ENCODE data around the gene FAM161A. TPM values are rescaled to one million over a fixed set of nuclear protein-coding genes. Genes with fewer than 3 reads are reported as not detected.

Gene FAM161A
- total and polyA plus RNA-seq, 12 donors, result 0.67 to 2.5 (median 1.5) TPM

DNA sequence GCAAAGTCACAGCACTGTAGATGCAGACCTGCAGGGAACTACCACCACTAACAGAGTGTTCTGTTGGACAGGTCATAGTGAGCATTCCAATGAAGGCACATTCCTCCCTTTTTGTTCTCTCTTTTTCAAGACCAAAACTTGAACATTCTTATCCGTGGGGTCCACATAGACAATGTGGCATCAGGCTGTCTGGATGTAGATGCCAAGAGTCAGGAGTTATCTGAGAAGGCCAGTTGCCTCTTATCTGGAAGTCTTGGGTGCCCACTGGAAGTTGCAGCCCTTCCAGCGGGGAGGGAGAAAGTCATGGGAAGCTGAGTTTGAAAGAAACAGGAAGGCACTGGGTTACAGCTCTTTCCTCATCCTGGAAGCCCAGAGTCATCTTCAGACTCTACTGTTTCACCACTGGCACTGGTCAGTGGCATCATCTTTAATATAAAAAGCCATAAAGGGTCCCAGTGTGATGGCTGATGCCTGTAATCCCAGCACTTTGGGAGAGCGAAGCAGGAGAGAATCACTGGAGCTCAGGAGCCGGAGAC is 61.4 kb downstream of the FAM161A start:
- 78 to 80% methylated on average over 4 of the region's 4 CpGs for WGBS, 2 donors
- H3K27ac ChIP-seq, result no peak overlapping the region
- H3K27me3 ChIP-seq, result peaks cover 0 to 9% (median 0%) of the 10 kb centered on the region in 7 donors
- DNase-seq, result no peak
- ATAC-seq, result no peak
- H3K9me3 ChIP-seq, result no peaks in the 10 kb centered on the region
- TF ChIP-seq, protein P1, sequence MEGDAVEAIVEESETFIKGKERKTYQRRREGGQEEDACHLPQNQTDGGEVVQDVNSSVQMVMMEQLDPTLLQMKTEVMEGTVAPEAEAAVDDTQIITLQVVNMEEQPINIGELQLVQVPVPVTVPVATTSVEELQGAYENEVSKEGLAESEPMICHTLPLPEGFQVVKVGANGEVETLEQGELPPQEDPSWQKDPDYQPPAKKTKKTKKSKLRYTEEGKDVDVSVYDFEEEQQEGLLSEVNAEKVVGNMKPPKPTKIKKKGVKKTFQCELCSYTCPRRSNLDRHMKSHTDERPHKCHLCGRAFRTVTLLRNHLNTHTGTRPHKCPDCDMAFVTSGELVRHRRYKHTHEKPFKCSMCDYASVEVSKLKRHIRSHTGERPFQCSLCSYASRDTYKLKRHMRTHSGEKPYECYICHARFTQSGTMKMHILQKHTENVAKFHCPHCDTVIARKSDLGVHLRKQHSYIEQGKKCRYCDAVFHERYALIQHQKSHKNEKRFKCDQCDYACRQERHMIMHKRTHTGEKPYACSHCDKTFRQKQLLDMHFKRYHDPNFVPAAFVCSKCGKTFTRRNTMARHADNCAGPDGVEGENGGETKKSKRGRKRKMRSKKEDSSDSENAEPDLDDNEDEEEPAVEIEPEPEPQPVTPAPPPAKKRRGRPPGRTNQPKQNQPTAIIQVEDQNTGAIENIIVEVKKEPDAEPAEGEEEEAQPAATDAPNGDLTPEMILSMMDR (IDR thresholded peaks at IDR 0.05), result no peak
- H3K4me1 ChIP-seq, result peaks cover 0 to 5% (median 0%) of the 10 kb centered on the region in 9 donors
- H3K36me3 ChIP-seq, result no peaks in the 10 kb centered on the region
- intact Hi-C loops (cut with DNase I), result no loop called here
- no peak overlapping the region for H3K4me3 ChIP-seq

DNA sequence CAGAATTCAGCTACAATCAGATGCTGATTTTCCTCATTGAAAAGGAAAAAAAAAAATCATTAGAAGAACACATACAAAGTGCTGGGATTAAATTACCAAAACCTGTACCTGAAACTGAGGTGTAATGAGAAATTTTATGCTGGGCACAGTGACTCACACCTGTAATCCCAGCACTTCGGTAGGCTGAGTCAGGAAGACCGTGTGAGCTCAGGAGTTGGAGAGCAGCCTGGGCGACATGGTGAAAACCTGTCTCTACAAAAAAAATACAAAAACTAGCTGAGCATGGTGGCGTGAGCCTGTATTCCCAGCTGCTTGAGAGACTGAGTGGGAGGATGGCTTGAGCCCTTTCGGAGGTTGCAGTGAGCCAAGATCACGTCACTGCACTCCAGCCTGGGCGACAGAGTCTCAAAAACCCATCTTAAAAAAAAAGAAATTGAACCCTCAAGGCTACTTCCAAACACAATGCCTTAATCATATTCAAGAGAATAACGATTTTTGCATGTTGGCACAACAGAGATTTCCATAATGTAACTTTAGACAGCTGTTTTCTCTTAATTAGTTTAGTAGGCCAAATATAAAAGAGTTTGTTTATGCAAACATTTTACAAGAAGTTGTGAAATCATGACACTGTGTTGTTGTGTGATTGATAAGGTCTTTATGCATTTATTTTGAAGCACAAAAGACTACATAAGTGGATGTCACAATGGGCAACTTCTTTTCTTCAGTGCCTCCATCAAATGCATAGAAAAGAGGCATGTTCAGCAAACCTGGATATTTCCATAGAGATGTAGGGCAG is 63.9 kb downstream of the FAM161A start:
- DNase-seq (no peak), ATAC-seq (no peak)
- TF ChIP-seq, protein P1 (IDR thresholded peaks at IDR 0.05), result no peak
- H3K36me3 ChIP-seq, result no peaks in the 10 kb centered on the region
- no peak overlapping the region for H3K4me3 ChIP-seq
- H3K27ac ChIP-seq, result no peak overlapping the region
- H3K9me3 ChIP-seq, result peaks cover 0 to 6% (median 0%) of the 10 kb centered on the region in 11 donors
- WGBS, 2 donors, result 70 to 75% methylated on average over 8 of the region's 8 CpGs
- peaks cover 0 to 5% (median 0%) of the 10 kb centered on the region in 9 donors for H3K4me1 ChIP-seq
- H3K27me3 ChIP-seq, result peaks cover 0 to 10% (median 0%) of the 10 kb centered on the region in 7 donors
- intact Hi-C loops (cut with DNase I), result no loop called here

DNA sequence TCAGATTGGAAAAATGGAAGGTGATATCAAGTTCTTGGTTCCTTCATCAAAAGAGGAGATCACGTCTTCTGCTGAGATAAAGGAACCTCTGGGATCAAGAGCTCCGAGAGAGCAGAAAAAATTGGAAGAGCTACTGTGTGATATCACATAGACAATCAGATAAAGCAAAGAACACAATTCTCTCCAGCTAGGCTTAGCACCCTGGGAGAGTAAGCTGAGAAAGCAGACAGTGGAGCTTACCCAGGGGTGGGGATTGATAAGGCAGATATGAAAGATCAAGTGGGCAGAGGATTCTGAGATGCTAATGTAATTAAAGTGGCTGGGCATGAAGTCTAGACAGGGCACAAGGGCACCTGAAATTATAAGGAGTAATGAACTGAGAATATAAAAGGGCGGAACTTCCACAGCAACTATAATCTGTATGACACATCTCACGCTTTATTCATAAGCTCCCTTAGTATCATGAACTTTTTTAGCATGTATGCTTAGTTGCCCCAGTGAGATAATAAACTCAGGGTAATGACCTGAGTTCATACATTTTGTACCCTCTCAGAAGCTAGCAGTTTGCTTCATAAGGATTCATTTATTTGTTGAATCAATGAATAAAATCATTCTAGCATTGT is 65.8 kb downstream of the FAM161A start:
- no peaks in the 10 kb centered on the region for H3K36me3 ChIP-seq
- no peak overlapping the region for H3K27ac ChIP-seq
- intact Hi-C loops (cut with DNase I), result no loop called here
- peaks cover 0 to 13% (median 0%) of the 10 kb centered on the region in 7 donors for H3K27me3 ChIP-seq
- H3K4me3 ChIP-seq, result no peak overlapping the region
- peaks cover 0 to under 1% (median 0%) of the 10 kb centered on the region in 9 donors for H3K4me1 ChIP-seq
- H3K9me3 ChIP-seq, result peaks cover 0 to 6% (median 0%) of the 10 kb centered on the region in 11 donors
- TF ChIP-seq, protein P1 (IDR thresholded peaks at IDR 0.05), result no peak
- 73 to 81% methylated on average over 4 of the region's 4 CpGs for WGBS, 2 donors
- ATAC-seq (no peak), DNase-seq (no peak)

DNA sequence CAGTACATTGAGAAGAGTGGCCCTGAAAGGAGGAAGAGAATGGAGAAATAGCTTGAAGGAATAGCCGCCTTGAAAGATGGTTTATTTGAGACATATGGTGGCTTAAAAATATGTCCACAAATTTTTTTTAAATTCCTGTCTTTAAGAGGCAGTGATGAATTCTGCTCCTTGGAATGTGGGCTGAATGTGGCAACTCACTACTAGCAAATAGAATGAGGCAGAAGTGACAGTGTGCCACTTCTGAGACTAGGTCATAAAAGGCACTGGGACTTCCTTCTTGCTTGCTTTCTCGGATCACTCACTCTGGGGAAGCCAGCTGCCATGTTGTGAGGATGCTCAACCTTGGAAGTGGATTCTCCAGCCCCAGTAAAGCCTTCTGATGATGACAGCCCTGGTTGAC is 67.0 kb downstream of the FAM161A start:
- Histone ChIP-seq H3K4me1 (no peaks in the 10 kb centered on the region), H3K36me3 (no peaks in the 10 kb centered on the region), H3K4me3 (no peak overlapping the region), H3K9me3 (peaks cover 0 to 6% (median 0%) of the 10 kb centered on the region in 11 donors), H3K27ac (no peak overlapping the region), H3K27me3 (peaks cover 0 to 12% (median 0%) of the 10 kb centered on the region in 7 donors)
- DNase-seq, result no peak
- WGBS, 2 donors, result 76 to 82% methylated on average over 2 of the region's 2 CpGs
- no peak for ATAC-seq
- intact Hi-C loops (cut with DNase I), result no loop called here
- TF ChIP-seq, protein P1 (IDR thresholded peaks at IDR 0.05), result no peak

Measured in heart right ventricle (tissue), 16 donors.